ENCODE results near the gene RUNX2. TPM values are rescaled to one million over a fixed set of nuclear protein-coding genes. Genes with fewer than 3 reads are reported as not detected.

RUNX2 gene
- polyA plus RNA-seq, 1 of the 3 experiments (the other 2 are of a cell fraction) = 4.4 TPM

DNA sequence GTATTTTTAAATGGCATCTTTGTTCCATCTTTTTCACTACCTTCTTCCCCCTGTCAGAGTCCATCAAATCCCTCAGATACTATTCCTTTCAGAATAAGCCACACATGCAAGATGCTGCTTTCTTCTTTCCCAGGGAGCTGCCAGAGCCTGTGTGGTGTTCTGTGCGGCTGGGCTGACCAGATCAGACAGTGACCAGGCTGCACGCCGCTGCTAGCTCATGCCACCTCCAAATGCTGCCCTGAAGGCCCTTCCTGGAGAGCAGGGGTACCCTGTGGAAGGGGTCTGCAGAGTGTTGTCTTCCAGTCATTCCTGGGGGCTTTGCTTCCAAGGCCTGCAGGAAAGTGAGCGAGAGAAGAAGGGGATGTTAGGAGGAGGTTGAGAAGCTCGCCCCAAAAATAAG is 228.7 kb downstream of the RUNX2 start:
- no peak overlapping the region for H3K9ac ChIP-seq
- peak overlapping the region; percentile 50 to 61; a peak in 2 of 4 replicates for H3K27ac ChIP-seq (ENCODE audit: low read depth in 2 of 2, low read length in 1 of 2)
- DNase-seq = no peak
- H2AFZ ChIP-seq (ENCODE audit: low read depth) = 0 out of 2 replicates have a peak overlapping the region, but pooled peaks have one; percentile 76
- no peaks in the 10 kb centered on the region for H3K27me3 ChIP-seq (ENCODE audit: insufficient read depth)
- ChIA-PET CTCF (no interaction called here), POLR2A (no interaction called here)
- peak overlapping the region; percentile 77 for H3K4me2 ChIP-seq
- no peaks in the 10 kb centered on the region for H3K79me2 ChIP-seq (ENCODE audit: insufficient read depth)
- peak overlapping the region in 1 of 2 experiments; percentile 40; a peak in 1 of 4 replicates for H3K4me3 ChIP-seq (ENCODE audit: low read depth in 2 of 2, low read length in 1 of 2)
- no peaks in the 10 kb centered on the region for H3K9me3 ChIP-seq
- H3K9me2 ChIP-seq = no peaks in the 10 kb centered on the region
- H4K20me1 ChIP-seq (ENCODE audit: insufficient read depth) = no peaks in the 10 kb centered on the region
- H3F3A ChIP-seq (replicated peaks; ENCODE audit: insufficient read depth) = peaks cover 2% of the 10 kb centered on the region
- TF ChIP-seq JUND (IDR thresholded peaks at IDR 0.05) (no peak), FOSL2 (IDR thresholded peaks at IDR 0.05; ENCODE audit: borderline replicate concordance, low read depth) (no peak), SMC3 (IDR thresholded peaks at IDR 0.05; ENCODE audit: low read depth, low read length) (no peak)
- TF ChIP-seq, protein P1, sequence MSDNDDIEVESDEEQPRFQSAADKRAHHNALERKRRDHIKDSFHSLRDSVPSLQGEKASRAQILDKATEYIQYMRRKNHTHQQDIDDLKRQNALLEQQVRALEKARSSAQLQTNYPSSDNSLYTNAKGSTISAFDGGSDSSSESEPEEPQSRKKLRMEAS (IDR thresholded peaks at IDR 0.05; ENCODE audit: low read depth) = no peak
- TF ChIP-seq, protein P2, sequence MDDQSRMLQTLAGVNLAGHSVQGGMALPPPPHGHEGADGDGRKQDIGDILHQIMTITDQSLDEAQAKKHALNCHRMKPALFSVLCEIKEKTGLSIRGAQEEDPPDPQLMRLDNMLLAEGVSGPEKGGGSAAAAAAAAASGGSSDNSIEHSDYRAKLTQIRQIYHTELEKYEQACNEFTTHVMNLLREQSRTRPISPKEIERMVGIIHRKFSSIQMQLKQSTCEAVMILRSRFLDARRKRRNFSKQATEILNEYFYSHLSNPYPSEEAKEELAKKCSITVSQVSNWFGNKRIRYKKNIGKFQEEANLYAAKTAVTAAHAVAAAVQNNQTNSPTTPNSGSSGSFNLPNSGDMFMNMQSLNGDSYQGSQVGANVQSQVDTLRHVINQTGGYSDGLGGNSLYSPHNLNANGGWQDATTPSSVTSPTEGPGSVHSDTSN (IDR thresholded peaks at IDR 0.05) = 0 out of 2 replicates have a peak, but pooled peaks have one; percentile 4
- H3K36me3 ChIP-seq (replicated peaks in 1 of 2; ENCODE audit: control insufficient read depth in 1 of 2, insufficient read depth in 2 of 2, low read length in 1 of 2) = no peaks in the 10 kb centered on the region
- H3K4me1 ChIP-seq (ENCODE audit: control insufficient read depth in 1 of 2, insufficient read depth in 2 of 2, low read depth in 1 of 2, low read length in 1 of 2) = peaks cover 0 to 14% of the 10 kb centered on the region in 2 experiments; a peak in 2 of 4 replicates
- WGBS (ENCODE audit: low lambda C conversion rate) = 67% methylated on average over 5 of the region's 5 CpGs

DNA sequence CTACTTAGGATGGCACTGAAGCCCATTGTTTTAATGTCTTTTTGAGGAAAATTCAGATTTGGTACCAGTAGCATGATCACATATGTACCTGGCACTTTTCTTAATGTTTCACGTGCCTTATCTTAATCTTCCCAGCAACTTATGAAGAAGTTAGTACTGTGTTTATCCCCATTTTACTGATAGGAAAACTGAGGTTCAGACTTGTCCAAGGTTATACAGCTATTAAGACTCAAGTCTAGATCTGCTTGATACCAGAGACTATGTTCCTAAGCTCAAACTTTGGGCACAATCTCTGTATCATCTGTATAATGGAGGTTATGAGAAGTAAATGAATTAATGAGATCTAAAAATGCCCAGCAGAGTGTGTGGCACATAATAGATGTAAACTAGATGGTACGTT is 229.3 kb downstream of the RUNX2 start:
- no peak overlapping the region for H3K27ac ChIP-seq (ENCODE audit: low read depth in 2 of 2, low read length in 1 of 2)
- TF ChIP-seq, protein P2 (IDR thresholded peaks at IDR 0.05) = no peak
- TF ChIP-seq FOXM1 (IDR thresholded peaks at IDR 0.05; ENCODE audit: low read depth) (no peak), ELF1 (IDR thresholded peaks at IDR 0.05) (no peak), RCOR1 (IDR thresholded peaks at IDR 0.05; ENCODE audit: low read length) (no peak), YY1 (IDR thresholded peaks at IDR 0.05; ENCODE audit: low read depth) (no peak), TEAD4 (IDR thresholded peaks at IDR 0.05; ENCODE audit: borderline replicate concordance, insufficient read depth) (no peak), MXI1 (IDR thresholded peaks at IDR 0.05; ENCODE audit: low read depth, low read length) (no peak), RFX5 (IDR thresholded peaks at IDR 0.05; ENCODE audit: low read length) (no peak), EP300 (IDR thresholded peaks at IDR 0.05; ENCODE audit: borderline replicate concordance in 1 of 2, low read depth in 1 of 2, low read length in 1 of 2) (no peak), FOXJ3 (CRISPR knock-in tag; IDR thresholded peaks at IDR 0.05) (no peak), NRF1 (IDR thresholded peaks at IDR 0.05; ENCODE audit: low read depth, low read length) (no peak), NFIC (IDR thresholded peaks at IDR 0.05; ENCODE audit: borderline replicate concordance) (no peak)
- TF ChIP-seq, protein P3, sequence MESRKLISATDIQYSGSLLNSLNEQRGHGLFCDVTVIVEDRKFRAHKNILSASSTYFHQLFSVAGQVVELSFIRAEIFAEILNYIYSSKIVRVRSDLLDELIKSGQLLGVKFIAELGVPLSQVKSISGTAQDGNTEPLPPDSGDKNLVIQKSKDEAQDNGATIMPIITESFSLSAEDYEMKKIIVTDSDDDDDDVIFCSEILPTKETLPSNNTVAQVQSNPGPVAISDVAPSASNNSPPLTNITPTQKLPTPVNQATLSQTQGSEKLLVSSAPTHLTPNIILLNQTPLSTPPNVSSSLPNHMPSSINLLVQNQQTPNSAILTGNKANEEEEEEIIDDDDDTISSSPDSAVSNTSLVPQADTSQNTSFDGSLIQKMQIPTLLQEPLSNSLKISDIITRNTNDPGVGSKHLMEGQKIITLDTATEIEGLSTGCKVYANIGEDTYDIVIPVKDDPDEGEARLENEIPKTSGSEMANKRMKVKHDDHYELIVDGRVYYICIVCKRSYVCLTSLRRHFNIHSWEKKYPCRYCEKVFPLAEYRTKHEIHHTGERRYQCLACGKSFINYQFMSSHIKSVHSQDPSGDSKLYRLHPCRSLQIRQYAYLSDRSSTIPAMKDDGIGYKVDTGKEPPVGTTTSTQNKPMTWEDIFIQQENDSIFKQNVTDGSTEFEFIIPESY (IDR thresholded peaks at IDR 0.05; ENCODE audit: borderline replicate concordance, low read depth) = no peak
- TF ChIP-seq, protein P1 (IDR thresholded peaks at IDR 0.05; ENCODE audit: low read depth) = no peak
- peaks cover 0 to 14% of the 10 kb centered on the region in 2 experiments; a peak in 2 of 4 replicates for H3K4me1 ChIP-seq (ENCODE audit: control insufficient read depth in 1 of 2, insufficient read depth in 2 of 2, low read depth in 1 of 2, low read length in 1 of 2)
- ChIA-PET CTCF (no interaction called here), POLR2A (no interaction called here)
- no peaks in the 10 kb centered on the region for H3K27me3 ChIP-seq (ENCODE audit: insufficient read depth)
- H3F3A ChIP-seq (replicated peaks; ENCODE audit: insufficient read depth) = peaks cover 2% of the 10 kb centered on the region
- no peaks in the 10 kb centered on the region for H3K36me3 ChIP-seq (replicated peaks in 1 of 2; ENCODE audit: control insufficient read depth in 1 of 2, insufficient read depth in 2 of 2, low read length in 1 of 2)
- no peaks in the 10 kb centered on the region for H3K79me2 ChIP-seq (ENCODE audit: insufficient read depth)
- 61% methylated on average over 2 of the region's 2 CpGs for WGBS (ENCODE audit: low lambda C conversion rate)
- no peak overlapping the region for H2AFZ ChIP-seq (ENCODE audit: low read depth)
- DNase-seq = no peak
- H3K4me3 ChIP-seq (ENCODE audit: low read depth in 2 of 2, low read length in 1 of 2) = no peak overlapping the region
- H3K9me3 ChIP-seq = no peaks in the 10 kb centered on the region
- H4K20me1 ChIP-seq (ENCODE audit: insufficient read depth) = no peaks in the 10 kb centered on the region
- no peaks in the 10 kb centered on the region for H3K9me2 ChIP-seq
- no peak overlapping the region for H3K4me2 ChIP-seq
- no peak overlapping the region for H3K9ac ChIP-seq
